HTR-8/SVneo (cell line): Measurements from ENCODE around the gene ARHGEF6.

Experiments used
- DNase-seq: peaks from one replicate; pipeline ENCODE4 v3.0.0; 2011; ENCODE audit warnings: low spot score, mixed read lengths; ENCODE audit not compliant: insufficient read length
- FAIRE-seq: peaks from 2 replicates; lab custom pipeline; 2011; peaks lifted over from hg19 to GRCh38; lab: Jason Lieb, UNC

ARHGEF6 gene

DNA sequence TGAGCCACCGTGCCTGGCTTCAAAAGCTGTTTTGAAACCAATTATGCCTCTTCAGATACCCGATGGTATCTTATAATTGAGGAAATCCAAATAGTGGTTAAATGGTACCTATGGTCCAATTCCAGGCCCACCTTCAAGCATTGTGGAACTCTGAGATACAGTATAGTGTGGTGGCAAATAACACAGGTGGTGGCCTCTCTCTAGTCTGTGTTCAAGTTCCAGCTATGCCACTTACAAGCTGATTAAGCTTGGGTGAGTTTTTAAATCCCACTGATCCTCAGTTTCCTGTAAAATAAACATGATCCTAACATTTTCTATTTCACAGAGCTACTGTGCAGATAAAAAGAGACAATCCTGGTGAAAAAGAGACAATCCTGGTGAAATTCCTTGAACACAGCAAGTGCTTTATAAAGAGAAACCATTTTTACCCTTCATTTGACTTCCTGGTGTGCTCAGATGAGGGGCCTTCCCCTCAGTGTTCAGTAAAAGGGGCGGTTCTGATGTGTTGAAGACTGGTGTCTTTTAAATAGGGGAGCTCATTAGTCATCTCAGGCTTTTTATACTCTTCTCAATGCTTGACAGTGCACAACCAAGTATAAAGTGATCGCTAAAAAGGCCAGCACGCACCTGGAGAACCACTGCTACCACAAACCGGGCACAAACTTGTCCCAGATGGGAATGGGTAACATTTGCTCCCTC, 163.6 kb downstream of the ARHGEF6 start:
- DNase-seq (no peak), FAIRE-seq (no peak)
